GM12878 (cell line): ENCODE results near the gene GCH1. TPM values are rescaled to one million over a fixed set of nuclear protein-coding genes. Genes with fewer than 3 reads are reported as not detected.

Experiments
- ATAC-seq: fragments of 200-7000 bp; cut with Tn5 transposase; 3 replicates; pipeline ENCODE4 v1.9.1; 2020; ENCODE audit warnings: mild to moderate bottlenecking, moderate library complexity
- BruUV-seq: library from RNA; stranded (reverse); fragments of 400-500 nt; replicated peaks from 2 replicates; lab custom pipeline; 2021; lab: Mats Ljungman, UMichigan
- CTCF ChIA-PET: fragments of 300-600 bp; sonication (Branson Sonifier 250); formaldehyde crosslinking; extraction: SDS; loops from one replicate; lab custom pipeline; 2021; ENCODE audit warnings: inconsistent platforms; lab: Yijun Ruan, JAX
- POLR2A ChIA-PET: fragments of 350-600 bp; formaldehyde crosslinking; extraction: SDS; loops from one replicate; lab custom pipeline; 2021; ENCODE audit warnings: inconsistent platforms; lab: Charles Lee
- RAD21 ChIA-PET: fragments of 300-600 bp; sonication (Branson Sonifier 250); formaldehyde crosslinking; loops from one replicate; lab custom pipeline; 2023; ENCODE audit warnings: antibody characterized with exemption; ENCODE audit not compliant: unreplicated experiment; lab: Charles Lee
- SMC1A ChIA-PET: fragments of 300-600 bp; sonication (Branson Sonifier 250); formaldehyde crosslinking; loops from one replicate; lab custom pipeline; 2023; ENCODE audit not compliant: unreplicated experiment, uncharacterized antibody; lab: Charles Lee
- DNase-seq: peaks from one replicate; pipeline ENCODE4 v3.0.0-alpha.2; 2011; ENCODE audit warnings: low read depth, low spot score
- FAIRE-seq: peaks from 3 replicates; lab custom pipeline; 2011; peaks lifted over from hg19 to GRCh38; lab: Jason Lieb, UNC
- H2AFZ ChIP-seq: 2 replicates; pipeline ENCODE4 v1.6.0; 2011; ENCODE audit warnings: low read depth, low read length, control low read depth; ENCODE audit not compliant: control insufficient read depth
- H3K27ac ChIP-seq: 2 replicates; pipeline ENCODE4 v1.5.1; 2011; ENCODE audit warnings: control low read depth; ENCODE audit not compliant: control insufficient read depth, insufficient read depth
- H3K27me3 ChIP-seq, 2 experiments: replicated peaks in 1 of 2; 2 replicates each; pipeline versions ENCODE4 v1.6.0 to v1.6.1; 2011; ENCODE audit warnings: low read length in 1 of 2; ENCODE audit not compliant: control insufficient read depth in 2 of 2, insufficient read depth in 2 of 2
- H3K36me3 ChIP-seq, 2 experiments: 2 replicates each; pipeline ENCODE4 v1.5.1; 2011; ENCODE audit warnings: low read length in 1 of 2; ENCODE audit not compliant: control insufficient read depth in 2 of 2, insufficient read depth in 2 of 2
- H3K4me1 ChIP-seq: 2 replicates; pipeline ENCODE4 v1.6.1; 2011; ENCODE audit warnings: mild to moderate bottlenecking, low read length, moderate library complexity, mixed read lengths; ENCODE audit not compliant: control insufficient read depth, insufficient read depth
- H3K4me2 ChIP-seq: 2 replicates; pipeline ENCODE4 v1.6.0; 2011; ENCODE audit warnings: control low read depth; ENCODE audit not compliant: control insufficient read depth, insufficient read depth
- H3K4me3 ChIP-seq: fragments of 200-600 bp; sonication (generic); 2 replicates; pipeline ENCODE4 v1.5.1; 2016
- H3K79me2 ChIP-seq: 2 replicates; pipeline ENCODE4 v1.6.0; 2011; ENCODE audit warnings: low read length; ENCODE audit not compliant: control insufficient read depth, insufficient read depth
- H3K9ac ChIP-seq: 2 replicates; pipeline ENCODE4 v1.8.0; 2011; ENCODE audit warnings: low read length, control low read depth, mixed read lengths; ENCODE audit not compliant: control insufficient read depth, insufficient read depth
- H3K9me3 ChIP-seq: replicated peaks from 3 replicates; pipeline ENCODE4 v1.5.1; 2011; ENCODE audit warnings: mild to moderate bottlenecking, low read length; ENCODE audit not compliant: control insufficient read depth, insufficient read depth
- H4K20me1 ChIP-seq: 2 replicates; pipeline ENCODE4 v1.6.0; 2011; ENCODE audit not compliant: control insufficient read depth, insufficient read depth
- ASH2L ChIP-seq: fragments of 300-600, 200-600 bp; sonication (generic); IDR thresholded peaks from 2 replicates; pipeline ENCODE4 v1.6.1; 2017; ENCODE audit warnings: low read depth, mild to moderate bottlenecking, borderline replicate concordance
- BACH1 ChIP-seq: fragments of 450-650 bp; IDR thresholded peaks from 2 replicates; pipeline ENCODE4 v1.6.1; 2017; ENCODE audit warnings: mild to moderate bottlenecking, borderline replicate concordance
- CHD1 ChIP-seq: IDR thresholded peaks from 2 replicates; pipeline ENCODE4 v1.6.1; 2012; ENCODE audit warnings: low read depth, low read length, improper control_type of control experiment
- MEF2A ChIP-seq: IDR thresholded peaks from 2 replicates; pipeline ENCODE4 v1.6.1; 2011; ENCODE audit warnings: low read depth, mild to moderate bottlenecking, low read length, moderate library complexity; ENCODE audit not compliant: insufficient read depth
- MLLT1 ChIP-seq: fragments of 450-650 bp; IDR thresholded peaks from 2 replicates; pipeline ENCODE4 v1.6.1; 2016; ENCODE audit warnings: mild to moderate bottlenecking
- NFXL1 ChIP-seq: fragments of 450-650 bp; IDR thresholded peaks from 2 replicates; pipeline ENCODE4 v1.6.1; 2017; ENCODE audit warnings: antibody characterized with exemption, mild to moderate bottlenecking, borderline replicate concordance
- RCOR1 ChIP-seq: conservative IDR thresholded peaks from 2 replicates; pipeline ENCODE4 v1.6.1; 2012; ENCODE audit warnings: low read depth, low read length, improper control_type of control experiment
- REST ChIP-seq: IDR thresholded peaks from 2 replicates; pipeline ENCODE4 v1.6.1; 2012; ENCODE audit warnings: mild to moderate bottlenecking, low read depth, low read length
- RFX5 ChIP-seq: IDR thresholded peaks from 2 replicates; pipeline ENCODE4 v1.6.1; 2011; ENCODE audit warnings: low read depth, low read length, improper control_type of control experiment
- SKIL ChIP-seq: fragments of 450-650 bp; IDR thresholded peaks from 2 replicates; pipeline ENCODE4 v1.6.1; 2017; ENCODE audit warnings: mild to moderate bottlenecking, low read depth, inconsistent platforms; ENCODE audit not compliant: poor library complexity, severe bottlenecking
- SMARCA5 ChIP-seq: fragments of 450-650 bp; IDR thresholded peaks from 2 replicates; pipeline ENCODE4 v1.6.1; 2017; ENCODE audit warnings: mild to moderate bottlenecking
- SUZ12 ChIP-seq: fragments of 200-600 bp; sonication (generic); IDR thresholded peaks from one replicate; pipeline ENCODE4 v1.6.1; 2018; ENCODE audit warnings: antibody characterized with exemption, mild to moderate bottlenecking; ENCODE audit not compliant: unreplicated experiment
- ZNF274 ChIP-seq: IDR thresholded peaks from one replicate; pipeline ENCODE4 v1.8.0; 2011; ENCODE audit not compliant: insufficient read length, insufficient read depth
- ZNF384 ChIP-seq: IDR thresholded peaks from 2 replicates; pipeline ENCODE4 v1.6.1; 2012; ENCODE audit warnings: low read depth, mild to moderate bottlenecking, low read length, improper control_type of control experiment, borderline replicate concordance
- ZSCAN29 ChIP-seq: fragments of 450-650 bp; IDR thresholded peaks from 2 replicates; pipeline ENCODE4 v1.6.1; 2017; ENCODE audit warnings: mild to moderate bottlenecking, moderate library complexity
- WGBS: methylation state at CpG from one replicate; pipeline ENCODE4 v1.1.6; 2016; ENCODE audit warnings: low lambda C conversion rate; ENCODE audit not compliant: insufficient replicate concordance, insufficient coverage; ENCODE audit errors: missing lambda C conversion rate; 5-methylcytosine and 5-hydroxymethylcytosine counted together
- in situ Hi-C: fragments of 300-500 bp; cut with MboI; formaldehyde crosslinking; loops from 9 replicates; pipeline ENCODE4 v1.14.3; 2018; ENCODE audit warnings: mixed read lengths
- intact Hi-C: fragments of 100-400 bp; cut with micrococcal nuclease; formaldehyde crosslinking; loops from one replicate; pipeline ENCODE4 v1.14.2; 2022; ENCODE audit not compliant: unreplicated experiment
- polyA plus RNA-seq, 11 experiments: library from polyadenylated mRNA; depleted of rRNA in 4 of 11; unstranded in 6 of 11; stranded (reverse) in 5 of 11; fragments of >200 nt; fragmentation: Nextera tagmentation in 4 of 11; fragmentation: Illumina TruSeq in 1 of 11; extraction: Ambion mirVana in 4 of 11; extraction: Trizol in 1 of 11; gene quantifications; 1 replicate in 1 of 11; 2 replicates in 10 of 11; pipeline versions ENCODE4 v1.2.1 to v1.2.3, GENCODE V29; 2011 to 2016; ENCODE audit warnings: inconsistent platforms in 2 of 11, missing spikeins in 2 of 11, low read depth in 1 of 11
- total RNA-seq, 4 experiments: library from RNA; depleted of rRNA in 3 of 4; stranded (reverse); fragments of >200 nt in 3 of 4; fragmentation: Illumina TruSeq in 1 of 4; extraction: Trizol in 1 of 4; gene quantifications; 2 replicates each; pipeline versions ENCODE4 v1.2.1 to v1.2.3, GENCODE V29; 2013 to 2021

Gene GCH1
- total and polyA plus RNA-seq, 10 of the 15 experiments (the other 5 are each of a cell fraction or from before 2014, with no cell fraction given): 25.1 to 37.0 (median 33.8) TPM

GRCh38 chr14:54947230-54947629 lies 44.6 kb upstream of the GCH1 start:
- H3K9ac ChIP-seq: no peak overlapping the region
- no TSS peak for BruUV-seq
- RAD21 ChIA-PET: no interaction called here
- DNase-seq (no peak), FAIRE-seq (no peak), ATAC-seq (no peak)
- H3K27ac ChIP-seq: no peak overlapping the region
- no peaks in the 10 kb centered on the region for H3K4me1 ChIP-seq
- in situ Hi-C loops (no loop called here), intact Hi-C loops (no loop called here)
- H4K20me1 ChIP-seq: no peaks in the 10 kb centered on the region
- 93% methylated on average over 3 of the region's 3 CpGs for WGBS
- CTCF ChIA-PET: no interaction called here
- POLR2A ChIA-PET: no interaction called here
- no peak overlapping the region for H3K4me2 ChIP-seq
- no peaks in the 10 kb centered on the region; the same call in 2 of the 3 replicates for H3K9me3 ChIP-seq
- H3K36me3 ChIP-seq: peaks cover 0 to 4% of the 10 kb centered on the region in 2 experiments
- H2AFZ ChIP-seq: no peak overlapping the region
- H3K27me3 ChIP-seq: no peaks in the 10 kb centered on the region
- H3K4me3 ChIP-seq: no peak overlapping the region
- H3K79me2 ChIP-seq: no peaks in the 10 kb centered on the region
- SMC1A ChIA-PET: no interaction called here
- TF ChIP-seq ZSCAN29 (no peak), SUZ12 (no peak), ZNF274 (no peak), RCOR1 (no peak), SKIL (no peak), MEF2A (no peak), BACH1 (no peak), RFX5 (no peak), ZNF384 (no peak), SMARCA5 (no peak), NFXL1 (no peak), CHD1 (no peak), REST (no peak), ASH2L (no peak), MLLT1 (no peak)
